ENCODE data around the gene EXTL1.
"Not testable (repeated sequence)": the region's sequence is repeated elsewhere in the genome, so short reads cannot be mapped to it uniquely, and the experiment has no call there.

DNA sequence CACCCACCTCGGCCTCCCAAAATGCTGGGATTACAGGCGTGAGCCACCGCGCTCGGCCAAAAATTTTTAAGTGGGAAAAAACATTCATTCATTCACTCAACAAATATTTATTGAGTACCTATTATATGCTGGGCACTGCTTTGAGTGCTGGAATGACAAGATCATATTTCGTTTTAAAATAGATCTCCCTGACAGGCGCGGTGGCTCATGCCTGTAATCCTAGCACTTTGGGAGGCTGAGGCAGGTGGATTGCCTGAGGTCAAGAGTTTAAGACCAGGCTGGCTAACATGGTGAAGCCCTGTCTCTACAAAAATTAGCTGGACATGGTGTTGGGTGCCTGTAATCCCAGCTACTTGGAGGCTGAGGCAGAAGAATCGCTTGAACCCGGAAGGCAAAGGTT is 34.8 kb upstream of the EXTL1 start:
- TF ChIP-seq, protein P1, sequence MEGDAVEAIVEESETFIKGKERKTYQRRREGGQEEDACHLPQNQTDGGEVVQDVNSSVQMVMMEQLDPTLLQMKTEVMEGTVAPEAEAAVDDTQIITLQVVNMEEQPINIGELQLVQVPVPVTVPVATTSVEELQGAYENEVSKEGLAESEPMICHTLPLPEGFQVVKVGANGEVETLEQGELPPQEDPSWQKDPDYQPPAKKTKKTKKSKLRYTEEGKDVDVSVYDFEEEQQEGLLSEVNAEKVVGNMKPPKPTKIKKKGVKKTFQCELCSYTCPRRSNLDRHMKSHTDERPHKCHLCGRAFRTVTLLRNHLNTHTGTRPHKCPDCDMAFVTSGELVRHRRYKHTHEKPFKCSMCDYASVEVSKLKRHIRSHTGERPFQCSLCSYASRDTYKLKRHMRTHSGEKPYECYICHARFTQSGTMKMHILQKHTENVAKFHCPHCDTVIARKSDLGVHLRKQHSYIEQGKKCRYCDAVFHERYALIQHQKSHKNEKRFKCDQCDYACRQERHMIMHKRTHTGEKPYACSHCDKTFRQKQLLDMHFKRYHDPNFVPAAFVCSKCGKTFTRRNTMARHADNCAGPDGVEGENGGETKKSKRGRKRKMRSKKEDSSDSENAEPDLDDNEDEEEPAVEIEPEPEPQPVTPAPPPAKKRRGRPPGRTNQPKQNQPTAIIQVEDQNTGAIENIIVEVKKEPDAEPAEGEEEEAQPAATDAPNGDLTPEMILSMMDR (IDR thresholded peaks at IDR 0.05), result not testable (repeated sequence)
- not testable (repeated sequence) for TF ChIP-seq POLR2A (IDR thresholded peaks at IDR 0.05)
